ENCODE data around the gene MANEA. TPM values are rescaled to one million over a fixed set of nuclear protein-coding genes. Genes with fewer than 3 reads are reported as not detected.
A peak's percentile ranks its signal among the peaks of the same experiment; 100 is the strongest.

MANEA gene
- total and polyA plus RNA-seq, 2 of the 13 experiments (the other 11 are each of a cell fraction or from before 2014, with no cell fraction given): 10.0 to 10.9 TPM

- TF ChIP-seq ETV6 (CRISPR knock-in tag; conservative IDR thresholded peaks at IDR 0.05) (peak; percentile 75; the same call in 1 of the 2 replicates), ZNF124 (CRISPR knock-in tag; IDR thresholded peaks at IDR 0.05) (0 out of 2 replicates have a peak, but pooled peaks have one; percentile 12), MEIS2 (CRISPR knock-in tag; IDR thresholded peaks at IDR 0.05) (peak; percentile 17; the same call in 1 of the 2 replicates), THAP9 (CRISPR knock-in tag; IDR thresholded peaks at IDR 0.05; ENCODE audit: borderline replicate concordance) (peak; percentile 51; the same call in 1 of the 2 replicates), ZBTB21 (CRISPR knock-in tag; IDR thresholded peaks at IDR 0.05) (no peak), DPF2 (CRISPR knock-in tag; IDR thresholded peaks at IDR 0.05; ENCODE audit: borderline replicate concordance, low read depth) (no peak), TIGD3 (CRISPR knock-in tag; IDR thresholded peaks at IDR 0.05; ENCODE audit: borderline replicate concordance) (no peak), XRCC5 (optimal IDR thresholded peaks at IDR 0.05; ENCODE audit: low read length) (peak; percentile 18), ARID5B (CRISPR knock-in tag; IDR thresholded peaks at IDR 0.05) (no peak; the same call in none of the 2 replicates), RARA (CRISPR knock-in tag; IDR thresholded peaks at IDR 0.05) (no peak; the same call in none of the 2 replicates), TOPORS (CRISPR knock-in tag; IDR thresholded peaks at IDR 0.05) (no peak), SMARCC2 (IDR thresholded peaks at IDR 0.05) (no peak), PCBP2 (optimal IDR thresholded peaks at IDR 0.05; ENCODE audit: low read depth, low read length, poor library complexity, severe bottlenecking) (no peak), RFXANK (CRISPR knock-in tag; IDR thresholded peaks at IDR 0.05) (no peak), ZNF10 (CRISPR knock-in tag; IDR thresholded peaks at IDR 0.05; ENCODE audit: borderline replicate concordance, low read depth) (no peak), ARID3A (IDR thresholded peaks at IDR 0.05; ENCODE audit: low read depth, low read length) (0 out of 2 replicates have a peak, but pooled peaks have one; percentile 10), ATAD3A (CRISPR knock-in tag; IDR thresholded peaks at IDR 0.05) (no peak), KLF13 (CRISPR knock-in tag; IDR thresholded peaks at IDR 0.05) (no peak)
These were observed at the start of gene MANEA (continued) for GRCh38 chr6:95577304-95578105.

All from HepG2 (cell line).